Measurements from ENCODE around the gene UFSP1.

GRCh38 chr7:100897772-100898454, 8.4 kb upstream of the UFSP1 start:
- TF ChIP-seq CTCF (IDR thresholded peaks at IDR 0.05) (no peak), POLR2A (IDR thresholded peaks at IDR 0.05) (no peak)

Measured in body of pancreas (tissue), 4 donors.